Caki2 (cell line): ENCODE data around the gene MKRN2. TPM values are rescaled to one million over a fixed set of nuclear protein-coding genes. Genes with fewer than 3 reads are reported as not detected.

ENCODE experiments used
- DNase-seq: peaks from one replicate; pipeline ENCODE4 v3.0.0-alpha.2; 2015; ENCODE audit warnings: low read depth
- in situ Hi-C: cut with HindIII; loops from 2 replicates; pipeline ENCODE4 v1.10.0; 2016; ENCODE audit warnings: low sequenced_read_pairs, low pct_unique_long_range_greater_than_20kb, mixed read lengths
- total RNA-seq: library from RNA; depleted of rRNA; stranded (reverse); fragments of >200 nt; shearing (Covaris generic); gene quantifications from 2 replicates; pipeline ENCODE4 v1.2.3, GENCODE V29; 2014; ENCODE audit warnings: low replicate concordance

The MKRN2 gene
- total RNA-seq, 1 experiment from 2014 or later = 22.3 TPM

- DNase-seq = no peak
- in situ Hi-C loops = no loop called here
These were observed 23.0 kb downstream of the MKRN2 start for GRCh38 chr3:12579905-12580304.

- no peak for DNase-seq
- in situ Hi-C loops = no loop called here
These were observed 25.8 kb downstream of the MKRN2 start for GRCh38 chr3:12582730-12583129.

GRCh38 chr3:12583280-12583679 is 26.4 kb downstream of the MKRN2 start:
- in situ Hi-C loops = no loop called here
- DNase-seq = no peak

GRCh38 chr3:12584083-12584482 is 27.2 kb downstream of the MKRN2 start:
- DNase-seq = no peak
- in situ Hi-C loops = no loop called here

- in situ Hi-C loops = no loop called here
- no peak for DNase-seq
These were observed 28.3 kb downstream of the MKRN2 start for GRCh38 chr3:12585181-12585580.

GRCh38 chr3:12585970-12586369 is 29.1 kb downstream of the MKRN2 start:
- no peak for DNase-seq
- in situ Hi-C loops = no loop called here

GRCh38 chr3:12586403-12586802 is 29.5 kb downstream of the MKRN2 start:
- in situ Hi-C loops = no loop called here
- DNase-seq = no peak

- in situ Hi-C loops = no loop called here
- no peak for DNase-seq
These were observed 31.4 kb downstream of the MKRN2 start for GRCh38 chr3:12588039-12589009.

GRCh38 chr3:12590096-12590495 is 33.2 kb downstream of the MKRN2 start:
- DNase-seq = no peak
- in situ Hi-C loops = no loop called here

- in situ Hi-C loops = no loop called here
- DNase-seq = no peak
These were observed 34.6 kb downstream of the MKRN2 start for GRCh38 chr3:12591456-12591855.

GRCh38 chr3:12591997-12592715 is 35.3 kb downstream of the MKRN2 start:
- no peak for DNase-seq
- in situ Hi-C loops = no loop called here

GRCh38 chr3:12593473-12593872 is 36.6 kb downstream of the MKRN2 start:
- DNase-seq = no peak
- in situ Hi-C loops = no loop called here

- no peak for DNase-seq
- in situ Hi-C loops = no loop called here
These were observed 42.0 kb downstream of the MKRN2 start for GRCh38 chr3:12598890-12599289.

- no peak for DNase-seq
- in situ Hi-C loops = no loop called here
These were observed 44.2 kb downstream of the MKRN2 start for GRCh38 chr3:12601072-12601471.

GRCh38 chr3:12603969-12604368 is 47.1 kb downstream of the MKRN2 start:
- no peak for DNase-seq
- in situ Hi-C loops = no loop called here

GRCh38 chr3:12608376-12608775 is 51.5 kb downstream of the MKRN2 start:
- in situ Hi-C loops = no loop called here
- no peak for DNase-seq

GRCh38 chr3:12611117-12611516 is 54.2 kb downstream of the MKRN2 start:
- in situ Hi-C loops = no loop called here
- DNase-seq = no peak

- DNase-seq = no peak
- in situ Hi-C loops = no loop called here
These were observed 55.8 kb downstream of the MKRN2 start for GRCh38 chr3:12612514-12613226.

GRCh38 chr3:12613250-12613649 is 56.4 kb downstream of the MKRN2 start:
- no peak for DNase-seq
- in situ Hi-C loops = no loop called here
